EH (cell line): ENCODE results near the gene FEM1B.
"Not testable (repeated sequence)": the region's sequence is repeated elsewhere in the genome, so short reads cannot be mapped to it uniquely, and the experiment has no call there.

Source experiments
- DNase-seq: peaks from one replicate; pipeline ENCODE4 v3.0.0-alpha.2; 2015; ENCODE audit warnings: low read depth

The FEM1B gene

GRCh38 chr15:68277603-68278344 is at the start of gene FEM1B:
Gene FEM1B, plus strand, starts transcription at chr15:68277745. Its CDS starts 673 bp downstream, at chr15:68278418.
- peak; percentile 91 for DNase-seq

GRCh38 chr15:68228143-68228970 is 49.2 kb upstream of the FEM1B start:
- peak; percentile 39 for DNase-seq

GRCh38 chr15:68228971-68229385 is 48.6 kb upstream of the FEM1B start:
- no peak for DNase-seq

GRCh38 chr15:68229386-68230156 is 48.0 kb upstream of the FEM1B start, which contains the start of gene CLN6:
Gene CLN6, minus strand, starts transcription at chr15:68229728. Its CDS starts 144 bp downstream, at chr15:68229584.
- peak; percentile 84 for DNase-seq

- peak; percentile 30 for DNase-seq
Measured at GRCh38 chr15:68230157-68231100, 47.1 kb upstream of the FEM1B start.

GRCh38 chr15:68231102-68231818 is 46.3 kb upstream of the FEM1B start:
- DNase-seq, result no peak

GRCh38 chr15:68232449-68232848 is 45.1 kb upstream of the FEM1B start:
- DNase-seq, result no peak

- no peak for DNase-seq
Measured at GRCh38 chr15:68232937-68233336, 44.6 kb upstream of the FEM1B start.

- DNase-seq, result no peak
Measured at GRCh38 chr15:68234060-68234459, 43.5 kb upstream of the FEM1B start.

GRCh38 chr15:68234520-68234919 is 43.0 kb upstream of the FEM1B start:
- not testable (repeated sequence) for DNase-seq

GRCh38 chr15:68235022-68235421 is 42.5 kb upstream of the FEM1B start:
- no peak for DNase-seq

- DNase-seq, result no peak
Measured at GRCh38 chr15:68239025-68239424, 38.5 kb upstream of the FEM1B start.

- peak; percentile 27 for DNase-seq
Measured at GRCh38 chr15:68241088-68241935, 36.2 kb upstream of the FEM1B start.

- DNase-seq, result no peak
Measured at GRCh38 chr15:68244235-68244634, 33.3 kb upstream of the FEM1B start.

GRCh38 chr15:68249058-68249713 is 28.4 kb upstream of the FEM1B start:
- DNase-seq, result no peak

- peak; percentile 81 for DNase-seq
Measured at GRCh38 chr15:68252925-68253534, 24.5 kb upstream of the FEM1B start.

- peak; percentile 88 for DNase-seq
Measured at GRCh38 chr15:68256675-68257450, 20.7 kb upstream of the FEM1B start.

GRCh38 chr15:68258692-68259091 is 18.9 kb upstream of the FEM1B start:
- DNase-seq, result peak; percentile 51
